Measurements from ENCODE around the gene ABTB2. TPM values are rescaled to one million over a fixed set of nuclear protein-coding genes. Genes with fewer than 3 reads are reported as not detected.

The ABTB2 gene
- total and polyA plus RNA-seq, 2 of the 8 experiments (the other 6 are each of a cell fraction or from before 2014, with no cell fraction given) = 7.7 to 10.2 TPM

DNA sequence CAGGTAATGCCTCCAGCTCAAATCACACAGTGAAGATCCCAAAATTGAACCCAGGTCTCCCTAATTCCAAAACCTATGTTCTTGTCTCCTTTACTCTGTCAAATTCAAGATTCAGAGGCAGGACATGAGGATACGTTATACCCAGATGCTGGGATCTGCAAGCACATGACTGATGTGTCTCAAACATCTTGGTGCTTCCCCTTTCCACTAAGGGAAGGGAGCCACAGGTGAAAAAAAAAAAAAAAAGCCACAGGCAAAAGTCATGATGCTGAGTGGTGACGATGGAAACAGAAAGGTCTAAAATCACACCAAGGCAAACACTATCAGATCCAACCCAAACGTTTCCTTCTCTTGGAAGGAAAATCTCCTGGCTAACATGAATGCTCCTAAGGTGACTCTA is 24.0 kb downstream of the ABTB2 start (continued):
- no peak for TF ChIP-seq RNF2 (IDR thresholded peaks at IDR 0.05; ENCODE audit: borderline replicate concordance, low read depth, low read length, missing control alignments, poor library complexity, severe bottlenecking)
- no peak for TF ChIP-seq NRF1 (IDR thresholded peaks at IDR 0.05; ENCODE audit: low read depth, low read length)
